IMR-90 (cell line): ENCODE results near the gene PLEKHH2. TPM values are rescaled to one million over a fixed set of nuclear protein-coding genes. Genes with fewer than 3 reads are reported as not detected.

Source experiments
- ATAC-seq: fragments of 200-7000 bp; cut with Tn5 transposase; 2 replicates; pipeline ENCODE4 v1.9.1; 2020; ENCODE audit warnings: low read depth, mild to moderate bottlenecking, moderate library complexity
- BruUV-seq: library from RNA; stranded (reverse); fragments of 400-500 nt; replicated peaks from 2 replicates; lab custom pipeline; 2021; lab: Mats Ljungman, UMichigan
- CTCF ChIA-PET: fragments of 300-600 bp; formaldehyde crosslinking; extraction: SDS; loops from one replicate; lab custom pipeline; 2021; ENCODE audit warnings: antibody characterized with exemption; lab: Yijun Ruan, JAX
- POLR2A ChIA-PET: fragments of 300-600 bp; sonication (Branson Sonifier 250); formaldehyde crosslinking; loops from one replicate; lab custom pipeline; 2022; ENCODE audit warnings: antibody characterized with exemption; ENCODE audit not compliant: unreplicated experiment; lab: Charles Lee
- DNase-seq: peaks from one replicate; pipeline ENCODE4 v3.0.0; 2013
- H2AFZ ChIP-seq: replicated peaks from 2 replicates; pipeline ENCODE3; 2013; ENCODE audit warnings: low read length, mild to moderate bottlenecking; ENCODE audit not compliant: poor library complexity
- H2AK5ac ChIP-seq: 2 replicates; pipeline ENCODE4 v1.6.1; 2013; ENCODE audit warnings: low read depth, low read length, inconsistent platforms
- H2AK9ac ChIP-seq: replicated peaks from 2 replicates; pipeline ENCODE3; 2013; ENCODE audit warnings: mild to moderate bottlenecking, low read depth, low read length, moderate library complexity; ENCODE audit not compliant: poor library complexity
- H2BK120ac ChIP-seq: 2 replicates; pipeline ENCODE4 v1.6.1; 2013; ENCODE audit warnings: low read depth, low read length, inconsistent platforms
- H2BK15ac ChIP-seq: 3 replicates; pipeline ENCODE4 v1.6.1; 2013; ENCODE audit warnings: low read depth, low read length, inconsistent platforms
- H2BK20ac ChIP-seq: 2 replicates; pipeline ENCODE4 v1.6.1; 2013; ENCODE audit warnings: low read depth, mild to moderate bottlenecking, inconsistent platforms, low read length, moderate library complexity
- H2BK5ac ChIP-seq: 2 replicates; pipeline ENCODE4 v1.6.1; 2013; ENCODE audit warnings: mild to moderate bottlenecking, low read depth, low read length, inconsistent platforms; ENCODE audit not compliant: poor library complexity, severe bottlenecking
- H3K14ac ChIP-seq: replicated peaks from 2 replicates; pipeline ENCODE4 v1.6.1; 2013; ENCODE audit warnings: low read depth, low read length, inconsistent platforms
- H3K18ac ChIP-seq: 2 replicates; pipeline ENCODE4 v1.6.1; 2013; ENCODE audit warnings: low read depth, low read length, control low read depth
- H3K23ac ChIP-seq: 2 replicates; pipeline ENCODE4 v1.6.1; 2013; ENCODE audit warnings: low read depth, low read length, inconsistent platforms
- H3K27ac ChIP-seq: 2 replicates; pipeline ENCODE4 v1.5.1; 2013; ENCODE audit warnings: mild to moderate bottlenecking, control low read depth, low read length; ENCODE audit not compliant: insufficient read depth
- H3K27me3 ChIP-seq: 2 replicates; pipeline ENCODE4 v1.6.1; 2013; ENCODE audit warnings: low read length; ENCODE audit not compliant: control insufficient read depth, insufficient read depth
- H3K36me3 ChIP-seq: 2 replicates; pipeline ENCODE4 v1.6.1; 2013; ENCODE audit warnings: low read length, mixed read lengths; ENCODE audit not compliant: control insufficient read depth, insufficient read depth
- H3K4ac ChIP-seq: 2 replicates; pipeline ENCODE4 v1.6.1; 2013; ENCODE audit warnings: low read depth, low read length, inconsistent platforms
- H3K4me1 ChIP-seq: 2 replicates; pipeline ENCODE4 v1.6.1; 2013; ENCODE audit warnings: low read length, mixed read lengths; ENCODE audit not compliant: control insufficient read depth, insufficient read depth
- H3K4me2 ChIP-seq: 2 replicates; pipeline ENCODE4 v1.6.1; 2013; ENCODE audit warnings: low read depth, mild to moderate bottlenecking, control low read depth, low read length, moderate library complexity
- H3K4me3 ChIP-seq: 2 replicates; pipeline ENCODE4 v1.5.1; 2013; ENCODE audit warnings: low read depth, mild to moderate bottlenecking, control low read depth, low read length, moderate library complexity; ENCODE audit not compliant: insufficient read depth
- H3K56ac ChIP-seq: 2 replicates; pipeline ENCODE4 v1.6.1; 2013; ENCODE audit warnings: low read length, inconsistent platforms; ENCODE audit not compliant: insufficient read depth; ENCODE audit errors: extremely low read depth
- H3K79me1 ChIP-seq, 2 experiments: 2 replicates each; pipeline ENCODE4 v1.6.1; 2013; ENCODE audit warnings: low read length in 2 of 2, inconsistent platforms in 1 of 2, low read depth in 1 of 2
- H3K9ac ChIP-seq: 2 replicates; pipeline ENCODE4 v1.6.1; 2013; ENCODE audit warnings: low read depth, low read length, control low read depth
- H3K9me1 ChIP-seq: 2 replicates; pipeline ENCODE4 v1.6.1; 2013; ENCODE audit warnings: low read length, inconsistent platforms; ENCODE audit not compliant: insufficient read depth
- H3K9me3 ChIP-seq: 2 replicates; pipeline ENCODE4 v1.6.1; 2013; ENCODE audit warnings: low read length; ENCODE audit not compliant: control insufficient read depth, insufficient read depth
- H4K20me1 ChIP-seq: 2 replicates; pipeline ENCODE4 v1.6.1; 2013; ENCODE audit warnings: low read length, inconsistent platforms; ENCODE audit not compliant: insufficient read depth
- H4K5ac ChIP-seq: 2 replicates; pipeline ENCODE4 v1.6.1; 2013; ENCODE audit warnings: mild to moderate bottlenecking, low read depth, low read length, control low read depth
- H4K8ac ChIP-seq, 2 experiments: 2 replicates each; pipeline ENCODE4 v1.6.1; 2013; ENCODE audit warnings: low read depth in 2 of 2, low read length in 2 of 2, control low read depth in 1 of 2, inconsistent platforms in 1 of 2
- H4K91ac ChIP-seq: 2 replicates; pipeline ENCODE4 v1.6.1; 2013; ENCODE audit warnings: low read depth, low read length, inconsistent platforms; ENCODE audit not compliant: insufficient read depth
- BHLHE40 ChIP-seq: fragments of 150-350 bp; IDR thresholded peaks from 2 replicates; pipeline ENCODE4 v1.6.1; 2016; ENCODE audit warnings: mild to moderate bottlenecking, low read depth, low read length
- CEBPB ChIP-seq: IDR thresholded peaks from 2 replicates; pipeline ENCODE4 v1.6.1; 2012; ENCODE audit warnings: low read depth, low read length, improper control_type of control experiment
- ELK1 ChIP-seq: fragments of 150-350 bp; IDR thresholded peaks from 2 replicates; pipeline ENCODE4 v1.6.1; 2016; ENCODE audit warnings: low read depth, mild to moderate bottlenecking, low read length, moderate library complexity, borderline replicate concordance
- FOS ChIP-seq: fragments of 150-350 bp; IDR thresholded peaks from 2 replicates; pipeline ENCODE4 v1.6.1; 2016; ENCODE audit warnings: low read depth, low read length
- MAFK ChIP-seq: IDR thresholded peaks from 2 replicates; pipeline ENCODE4 v1.6.1; 2012; ENCODE audit warnings: low read depth, low read length, improper control_type of control experiment
- NFE2L2 ChIP-seq: fragments of 150-350 bp; IDR thresholded peaks from 2 replicates; pipeline ENCODE4 v1.6.1; 2016; ENCODE audit warnings: low read depth, mild to moderate bottlenecking, low read length
- RAD21 ChIP-seq: IDR thresholded peaks from 2 replicates; pipeline ENCODE4 v1.6.1; 2012; ENCODE audit warnings: low read length, improper control_type of control experiment
- SMC3 ChIP-seq: fragments of 150-350 bp; IDR thresholded peaks from 2 replicates; pipeline ENCODE4 v1.6.1; 2016; ENCODE audit warnings: low read depth, mild to moderate bottlenecking, antibody characterized with exemption, low read length, moderate library complexity
- USF2 ChIP-seq: fragments of 150-350 bp; IDR thresholded peaks from 2 replicates; pipeline ENCODE4 v1.6.1; 2017; ENCODE audit warnings: mild to moderate bottlenecking, antibody characterized with exemption, low read length, low read depth
- WGBS, 2 experiments: methylation state at CpG; one replicate each; pipeline versions ENCODE4 v1.1.5 to v1.1.7; 2013; ENCODE audit warnings: missing lambda C conversion rate in 2 of 2; ENCODE audit not compliant: insufficient read length in 1 of 2; ENCODE audit errors: extremely low coverage in 2 of 2; 5-methylcytosine and 5-hydroxymethylcytosine counted together
- dilution Hi-C: fragments of 300-500 bp; cut with HindIII; formaldehyde crosslinking; loops from one replicate; pipeline ENCODE4 v1.14.3; 2018; ENCODE audit warnings: low sequenced_read_pairs; ENCODE audit not compliant: unreplicated experiment
- in situ Hi-C: fragments of 300-500 bp; cut with MboI; formaldehyde crosslinking; loops from 3 replicates; pipeline ENCODE4 v1.14.3; 2019; ENCODE audit warnings: low sequenced_read_pairs, inconsistent platforms, mixed read lengths
- intact Hi-C: fragments of 100-400 bp; cut with micrococcal nuclease; formaldehyde crosslinking; loops from 2 replicates; pipeline ENCODE4 v1.10.0; 2022
- polyA plus RNA-seq, 3 experiments: library from polyadenylated mRNA; depleted of rRNA; stranded (reverse); fragments of >200 nt; gene quantifications; 2 replicates each; pipeline ENCODE4 v1.2.3, GENCODE V29; 2012; ENCODE audit warnings: low replicate concordance in 1 of 3
- total RNA-seq: library from RNA; depleted of rRNA; stranded (reverse); fragments of >200 nt; gene quantifications from 2 replicates; pipeline ENCODE4 v1.2.3, GENCODE V29; 2012

Gene PLEKHH2
- total and polyA plus RNA-seq, 2 of the 4 experiments (the other 2 are of a cell fraction) = 2.0 to 3.3 TPM

GRCh38 chr2:43707255-43708015, 70.4 kb downstream of the PLEKHH2 start:
- Histone ChIP-seq H2AK9ac (no peak overlapping the region), H2BK120ac (no peak overlapping the region), H3K23ac (no peak overlapping the region), H4K8ac (no peak overlapping the region), H3K36me3 (peaks cover 2% of the 10 kb centered on the region; the same call in 1 of the 2 replicates), H4K5ac (no peak overlapping the region), H4K20me1 (no peaks in the 10 kb centered on the region), H3K27me3 (no peaks in the 10 kb centered on the region), H2BK20ac (no peak overlapping the region), H4K91ac (no peak overlapping the region), H3K4me3 (no peak overlapping the region), H3K4me1 (peaks cover 5% of the 10 kb centered on the region; the same call in 1 of the 2 replicates), H2BK15ac (no peak overlapping the region), H3K56ac (no peak overlapping the region), H2BK5ac (no peak overlapping the region), H3K4me2 (no peak overlapping the region), H3K79me1 (no peaks in the 10 kb centered on the region), H3K4ac (no peak overlapping the region), H2AFZ (peak overlapping the region; percentile 53), H3K9me3 (no peaks in the 10 kb centered on the region), H3K14ac (no peak overlapping the region), H3K27ac (no peak overlapping the region), H2AK5ac (no peak overlapping the region), H3K18ac (no peak overlapping the region), H3K9me1 (no peaks in the 10 kb centered on the region), H3K9ac (no peak overlapping the region)
- no peak for TF ChIP-seq RAD21
- TF ChIP-seq USF2 = no peak
- no peak for TF ChIP-seq BHLHE40
- no peak for TF ChIP-seq ELK1
- TF ChIP-seq FOS = peak; percentile 73
- peak; percentile 67 for TF ChIP-seq CEBPB
- TF ChIP-seq SMC3 = no peak
- TF ChIP-seq MAFK = no peak
- TF ChIP-seq NFE2L2 = no peak
- ChIA-PET CTCF (no interaction called here), POLR2A (no interaction called here)
- intact Hi-C loops = no loop called here
- BruUV-seq = no TSS peak
- DNase-seq (peak; percentile 87), ATAC-seq (peak; percentile 91)
- dilution Hi-C loops = no loop called here
- WGBS, 2 experiments = no CpG with 5 or more reads among the region's 7 CpGs
- in situ Hi-C loops = no loop called here
